IMR-90 (cell line): ENCODE data around the gene DOCK10. TPM values are rescaled to one million over a fixed set of nuclear protein-coding genes. Genes with fewer than 3 reads are reported as not detected.

Experiments used
- ATAC-seq: fragments of 200-7000 bp; cut with Tn5 transposase; 2 replicates; pipeline ENCODE4 v1.9.1; 2020; ENCODE audit warnings: low read depth, mild to moderate bottlenecking, moderate library complexity
- BruUV-seq: library from RNA; stranded (reverse); fragments of 400-500 nt; replicated peaks from 2 replicates; lab custom pipeline; 2021; lab: Mats Ljungman, UMichigan
- CTCF ChIA-PET: fragments of 300-600 bp; formaldehyde crosslinking; extraction: SDS; loops from one replicate; lab custom pipeline; 2021; ENCODE audit warnings: antibody characterized with exemption; lab: Yijun Ruan, JAX
- POLR2A ChIA-PET: fragments of 300-600 bp; sonication (Branson Sonifier 250); formaldehyde crosslinking; loops from one replicate; lab custom pipeline; 2022; ENCODE audit warnings: antibody characterized with exemption; ENCODE audit not compliant: unreplicated experiment; lab: Charles Lee
- DNase-seq: peaks from one replicate; pipeline ENCODE4 v3.0.0; 2013
- H2AFZ ChIP-seq: replicated peaks from 2 replicates; pipeline ENCODE3; 2013; ENCODE audit warnings: low read length, mild to moderate bottlenecking; ENCODE audit not compliant: poor library complexity
- H2AK5ac ChIP-seq: 2 replicates; pipeline ENCODE4 v1.6.1; 2013; ENCODE audit warnings: low read depth, low read length, inconsistent platforms
- H2AK9ac ChIP-seq: replicated peaks from 2 replicates; pipeline ENCODE3; 2013; ENCODE audit warnings: mild to moderate bottlenecking, low read depth, low read length, moderate library complexity; ENCODE audit not compliant: poor library complexity
- H2BK120ac ChIP-seq: 2 replicates; pipeline ENCODE4 v1.6.1; 2013; ENCODE audit warnings: low read depth, low read length, inconsistent platforms
- H2BK15ac ChIP-seq: 3 replicates; pipeline ENCODE4 v1.6.1; 2013; ENCODE audit warnings: low read depth, low read length, inconsistent platforms
- H2BK20ac ChIP-seq: 2 replicates; pipeline ENCODE4 v1.6.1; 2013; ENCODE audit warnings: low read depth, mild to moderate bottlenecking, inconsistent platforms, low read length, moderate library complexity
- H2BK5ac ChIP-seq: 2 replicates; pipeline ENCODE4 v1.6.1; 2013; ENCODE audit warnings: mild to moderate bottlenecking, low read depth, low read length, inconsistent platforms; ENCODE audit not compliant: poor library complexity, severe bottlenecking
- H3K14ac ChIP-seq: replicated peaks from 2 replicates; pipeline ENCODE4 v1.6.1; 2013; ENCODE audit warnings: low read depth, low read length, inconsistent platforms
- H3K18ac ChIP-seq: 2 replicates; pipeline ENCODE4 v1.6.1; 2013; ENCODE audit warnings: low read depth, low read length, control low read depth
- H3K23ac ChIP-seq: 2 replicates; pipeline ENCODE4 v1.6.1; 2013; ENCODE audit warnings: low read depth, low read length, inconsistent platforms
- H3K27ac ChIP-seq: 2 replicates; pipeline ENCODE4 v1.5.1; 2013; ENCODE audit warnings: mild to moderate bottlenecking, control low read depth, low read length; ENCODE audit not compliant: insufficient read depth
- H3K27me3 ChIP-seq: 2 replicates; pipeline ENCODE4 v1.6.1; 2013; ENCODE audit warnings: low read length; ENCODE audit not compliant: control insufficient read depth, insufficient read depth
- H3K36me3 ChIP-seq: 2 replicates; pipeline ENCODE4 v1.6.1; 2013; ENCODE audit warnings: low read length, mixed read lengths; ENCODE audit not compliant: control insufficient read depth, insufficient read depth
- H3K4ac ChIP-seq: 2 replicates; pipeline ENCODE4 v1.6.1; 2013; ENCODE audit warnings: low read depth, low read length, inconsistent platforms
- H3K4me1 ChIP-seq: 2 replicates; pipeline ENCODE4 v1.6.1; 2013; ENCODE audit warnings: low read length, mixed read lengths; ENCODE audit not compliant: control insufficient read depth, insufficient read depth
- H3K4me2 ChIP-seq: 2 replicates; pipeline ENCODE4 v1.6.1; 2013; ENCODE audit warnings: low read depth, mild to moderate bottlenecking, control low read depth, low read length, moderate library complexity
- H3K4me3 ChIP-seq: 2 replicates; pipeline ENCODE4 v1.5.1; 2013; ENCODE audit warnings: low read depth, mild to moderate bottlenecking, control low read depth, low read length, moderate library complexity; ENCODE audit not compliant: insufficient read depth
- H3K56ac ChIP-seq: 2 replicates; pipeline ENCODE4 v1.6.1; 2013; ENCODE audit warnings: low read length, inconsistent platforms; ENCODE audit not compliant: insufficient read depth; ENCODE audit errors: extremely low read depth
- H3K79me1 ChIP-seq, 2 experiments: 2 replicates each; pipeline ENCODE4 v1.6.1; 2013; ENCODE audit warnings: low read length in 2 of 2, inconsistent platforms in 1 of 2, low read depth in 1 of 2
- H3K9ac ChIP-seq: 2 replicates; pipeline ENCODE4 v1.6.1; 2013; ENCODE audit warnings: low read depth, low read length, control low read depth
- H3K9me1 ChIP-seq: 2 replicates; pipeline ENCODE4 v1.6.1; 2013; ENCODE audit warnings: low read length, inconsistent platforms; ENCODE audit not compliant: insufficient read depth
- H3K9me3 ChIP-seq: 2 replicates; pipeline ENCODE4 v1.6.1; 2013; ENCODE audit warnings: low read length; ENCODE audit not compliant: control insufficient read depth, insufficient read depth
- H4K20me1 ChIP-seq: 2 replicates; pipeline ENCODE4 v1.6.1; 2013; ENCODE audit warnings: low read length, inconsistent platforms; ENCODE audit not compliant: insufficient read depth
- H4K5ac ChIP-seq: 2 replicates; pipeline ENCODE4 v1.6.1; 2013; ENCODE audit warnings: mild to moderate bottlenecking, low read depth, low read length, control low read depth
- H4K8ac ChIP-seq, 2 experiments: 2 replicates each; pipeline ENCODE4 v1.6.1; 2013; ENCODE audit warnings: low read depth in 2 of 2, low read length in 2 of 2, control low read depth in 1 of 2, inconsistent platforms in 1 of 2
- H4K91ac ChIP-seq: 2 replicates; pipeline ENCODE4 v1.6.1; 2013; ENCODE audit warnings: low read depth, low read length, inconsistent platforms; ENCODE audit not compliant: insufficient read depth
- POLR2A ChIP-seq: IDR thresholded peaks from 2 replicates; pipeline ENCODE4 v1.6.1; 2012; ENCODE audit warnings: mild to moderate bottlenecking, low read depth, low read length
- USF2 ChIP-seq: fragments of 150-350 bp; IDR thresholded peaks from 2 replicates; pipeline ENCODE4 v1.6.1; 2017; ENCODE audit warnings: mild to moderate bottlenecking, antibody characterized with exemption, low read length, low read depth
- WGBS, 2 experiments: methylation state at CpG; one replicate each; pipeline versions ENCODE4 v1.1.5 to v1.1.7; 2013; ENCODE audit warnings: missing lambda C conversion rate in 2 of 2; ENCODE audit not compliant: insufficient read length in 1 of 2; ENCODE audit errors: extremely low coverage in 2 of 2; 5-methylcytosine and 5-hydroxymethylcytosine counted together
- dilution Hi-C: fragments of 300-500 bp; cut with HindIII; formaldehyde crosslinking; loops from one replicate; pipeline ENCODE4 v1.14.3; 2018; ENCODE audit warnings: low sequenced_read_pairs; ENCODE audit not compliant: unreplicated experiment
- in situ Hi-C: fragments of 300-500 bp; cut with MboI; formaldehyde crosslinking; loops from 3 replicates; pipeline ENCODE4 v1.14.3; 2019; ENCODE audit warnings: low sequenced_read_pairs, inconsistent platforms, mixed read lengths
- intact Hi-C: fragments of 100-400 bp; cut with micrococcal nuclease; formaldehyde crosslinking; loops from 2 replicates; pipeline ENCODE4 v1.10.0; 2022
- polyA plus RNA-seq, 3 experiments: library from polyadenylated mRNA; depleted of rRNA; stranded (reverse); fragments of >200 nt; gene quantifications; 2 replicates each; pipeline ENCODE4 v1.2.3, GENCODE V29; 2012; ENCODE audit warnings: low replicate concordance in 1 of 3
- total RNA-seq: library from RNA; depleted of rRNA; stranded (reverse); fragments of >200 nt; gene quantifications from 2 replicates; pipeline ENCODE4 v1.2.3, GENCODE V29; 2012

Gene DOCK10
- total and polyA plus RNA-seq, 2 of the 4 experiments (the other 2 are of a cell fraction), result 58.6 to 75.3 TPM

GRCh38 chr2:224831530-224831929 lies 210.7 kb downstream of the DOCK10 start:
- no peak overlapping the region for H3K27ac ChIP-seq
- ATAC-seq (no peak), DNase-seq (no peak)
- H3K27me3 ChIP-seq, result no peaks in the 10 kb centered on the region
- no peak overlapping the region for H3K4me2 ChIP-seq
- no CpG with 5 or more reads among the region's 2 CpGs for WGBS, 2 experiments
- no peak overlapping the region for H3K4ac ChIP-seq
- peak overlapping the region; percentile 15 for H2BK5ac ChIP-seq
- H3K79me1 ChIP-seq, result peaks cover 0 to 4% of the 10 kb centered on the region in 2 experiments; a peak in 1 of 4 replicates
- H4K8ac ChIP-seq, result no peak overlapping the region
- H3K56ac ChIP-seq, result no peak overlapping the region
- H2AK5ac ChIP-seq, result no peak overlapping the region
- ChIA-PET CTCF (no interaction called here), POLR2A (no interaction called here)
- H4K91ac ChIP-seq, result no peak overlapping the region
- no peaks in the 10 kb centered on the region for H3K4me1 ChIP-seq
- H3K18ac ChIP-seq, result no peak overlapping the region
- H3K23ac ChIP-seq, result no peak overlapping the region
- no peak overlapping the region for H2BK15ac ChIP-seq
- H3K36me3 ChIP-seq, result peaks cover 10% of the 10 kb centered on the region
- H4K5ac ChIP-seq, result no peak overlapping the region
- no peak overlapping the region for H3K9ac ChIP-seq
- no peak overlapping the region for H2AFZ ChIP-seq
- intact Hi-C loops (no loop called here), dilution Hi-C loops (no loop called here), in situ Hi-C loops (no loop called here)
- no peak overlapping the region for H2BK120ac ChIP-seq
- no peak overlapping the region for H3K14ac ChIP-seq
- peaks cover 8% of the 10 kb centered on the region; the same call in 1 of the 2 replicates for H3K9me1 ChIP-seq
- H2BK20ac ChIP-seq, result no peak overlapping the region
- H4K20me1 ChIP-seq, result no peaks in the 10 kb centered on the region
- no peak overlapping the region for H2AK9ac ChIP-seq
- no peak overlapping the region for H3K4me3 ChIP-seq
- no peaks in the 10 kb centered on the region for H3K9me3 ChIP-seq
- no TSS peak for BruUV-seq
- TF ChIP-seq POLR2A, result no peak
- TF ChIP-seq USF2, result no peak
